ENCODE results near the gene CRYBG1. TPM values are rescaled to one million over a fixed set of nuclear protein-coding genes. Genes with fewer than 3 reads are reported as not detected.

CRYBG1 gene
- total RNA-seq, 1 experiment from 2014 or later: 10.7 TPM

DNA sequence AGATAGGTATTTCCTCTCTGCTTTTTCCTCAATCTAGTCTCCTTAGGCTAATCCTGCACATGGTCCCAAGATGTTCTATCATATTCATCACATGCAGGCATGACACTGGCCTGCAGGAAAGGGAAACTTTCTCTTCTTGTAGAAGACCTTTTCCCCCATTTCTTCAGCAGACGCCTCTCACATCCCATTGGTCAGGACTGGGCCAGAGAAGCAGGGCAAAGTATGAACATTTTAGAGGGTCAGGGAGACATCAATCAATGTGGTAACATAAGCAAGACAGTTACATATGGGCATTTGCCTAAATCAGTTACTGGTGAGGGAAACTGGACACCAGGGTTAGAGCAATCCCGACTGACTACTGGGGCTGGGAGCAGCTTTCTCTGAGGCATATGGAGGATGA is 90.1 kb downstream of the CRYBG1 start (continued):
- TF ChIP-seq, protein P1, sequence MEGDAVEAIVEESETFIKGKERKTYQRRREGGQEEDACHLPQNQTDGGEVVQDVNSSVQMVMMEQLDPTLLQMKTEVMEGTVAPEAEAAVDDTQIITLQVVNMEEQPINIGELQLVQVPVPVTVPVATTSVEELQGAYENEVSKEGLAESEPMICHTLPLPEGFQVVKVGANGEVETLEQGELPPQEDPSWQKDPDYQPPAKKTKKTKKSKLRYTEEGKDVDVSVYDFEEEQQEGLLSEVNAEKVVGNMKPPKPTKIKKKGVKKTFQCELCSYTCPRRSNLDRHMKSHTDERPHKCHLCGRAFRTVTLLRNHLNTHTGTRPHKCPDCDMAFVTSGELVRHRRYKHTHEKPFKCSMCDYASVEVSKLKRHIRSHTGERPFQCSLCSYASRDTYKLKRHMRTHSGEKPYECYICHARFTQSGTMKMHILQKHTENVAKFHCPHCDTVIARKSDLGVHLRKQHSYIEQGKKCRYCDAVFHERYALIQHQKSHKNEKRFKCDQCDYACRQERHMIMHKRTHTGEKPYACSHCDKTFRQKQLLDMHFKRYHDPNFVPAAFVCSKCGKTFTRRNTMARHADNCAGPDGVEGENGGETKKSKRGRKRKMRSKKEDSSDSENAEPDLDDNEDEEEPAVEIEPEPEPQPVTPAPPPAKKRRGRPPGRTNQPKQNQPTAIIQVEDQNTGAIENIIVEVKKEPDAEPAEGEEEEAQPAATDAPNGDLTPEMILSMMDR (IDR thresholded peaks at IDR 0.05 in 2 of 3, conservative IDR thresholded peaks at IDR 0.05 in 1 of 3; ENCODE audit: borderline replicate concordance in 1 of 3, insufficient read depth in 1 of 3, low read depth in 2 of 3, low read length in 2 of 3): no peak

DNA sequence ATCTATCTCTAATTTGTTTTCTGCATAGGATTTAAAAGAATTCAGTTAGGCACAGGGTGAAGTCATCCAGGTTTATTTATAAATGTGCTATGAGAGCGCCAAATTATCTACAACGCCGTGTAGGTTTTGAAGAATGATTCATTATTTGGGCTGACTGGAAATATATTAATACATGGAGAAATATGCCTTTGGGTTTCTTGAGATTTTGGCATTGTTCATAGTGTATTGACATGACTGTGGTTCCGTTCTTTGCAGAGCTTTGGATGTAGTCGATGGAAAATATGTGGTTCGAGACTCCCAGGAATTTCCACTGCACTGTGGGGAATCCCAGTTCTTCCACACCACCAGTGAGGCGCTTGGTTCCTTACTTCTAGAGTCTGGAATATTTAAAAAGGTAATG is 90.9 kb downstream of the CRYBG1 start:
- no peak for ATAC-seq
- no peak overlapping the region for H2AFZ ChIP-seq (ENCODE audit: low read depth, low read length, poor library complexity, severe bottlenecking)
- DNase-seq (ENCODE audit: low read depth, low spot score): no peak
- no peak overlapping the region for H3K27ac ChIP-seq (ENCODE audit: low read depth, low read length)
- H3K4me2 ChIP-seq (ENCODE audit: low read length): no peak overlapping the region
- no peaks in the 10 kb centered on the region for H3K9me2 ChIP-seq (ENCODE audit: insufficient read depth)
- intact Hi-C loops (cut with micrococcal nuclease): no loop called here
- no peaks in the 10 kb centered on the region for H3K4me1 ChIP-seq (ENCODE audit: control insufficient read depth in 1 of 2, insufficient read depth in 2 of 2, low read length in 2 of 2)
- TF ChIP-seq ZFX (IDR thresholded peaks at IDR 0.05) (no peak), SP1 (IDR thresholded peaks at IDR 0.05; ENCODE audit: low read depth) (no peak), JUND (IDR thresholded peaks at IDR 0.05) (no peak), CBX3 (IDR thresholded peaks at IDR 0.05; ENCODE audit: low read depth) (no peak), POLR2AphosphoS5 (IDR thresholded peaks at IDR 0.05; ENCODE audit: low read depth, low read length) (no peak), CEBPB (IDR thresholded peaks at IDR 0.05; ENCODE audit: low read depth) (no peak), ZNF274 (IDR thresholded peaks at IDR 0.05; ENCODE audit: low read depth, low read length) (no peak), FOSL1 (IDR thresholded peaks at IDR 0.05; ENCODE audit: low read depth) (no peak), EGR1 (IDR thresholded peaks at IDR 0.05; ENCODE audit: low read depth) (no peak), RAD21 (IDR thresholded peaks at IDR 0.05; ENCODE audit: low read depth) (no peak), ELF1 (IDR thresholded peaks at IDR 0.05; ENCODE audit: borderline replicate concordance, low read depth) (no peak), YY1 (IDR thresholded peaks at IDR 0.05; ENCODE audit: extremely low read depth, insufficient replicate concordance, low read depth, low read length) (no peak), POLR2A (IDR thresholded peaks at IDR 0.05; ENCODE audit: borderline replicate concordance, extremely low read depth, insufficient read depth, insufficient read length) (no peak)
- no TSS peak for BruUV-seq (replicated peaks)
- H3K9me3 ChIP-seq (ENCODE audit: control insufficient read depth in 1 of 2, insufficient read depth in 1 of 2, low read depth in 1 of 2, low read length in 2 of 2): no peaks in the 10 kb centered on the region
- no peak overlapping the region for H3K4me3 ChIP-seq (replicated peaks in 1 of 2; ENCODE audit: low read depth in 1 of 2, low read length in 2 of 2)
- ChIA-PET POLR2A (no interaction called here), RAD21 (ENCODE audit: low non-redundant PET in 1 of 2, low total read pairs in 2 of 2, uncharacterized antibody in 2 of 2, unreplicated experiment in 2 of 2) (no interaction called here), CTCF (interaction anchor here (0.6 kb wide), 1 partner anchor 663 kb away, joined by 3 read pairs; no protein-coding TSS in a partner anchor)
- no peak overlapping the region for H3K9ac ChIP-seq (ENCODE audit: low read length)
- H3K27me3 ChIP-seq (ENCODE audit: insufficient read depth, low read length): no peaks in the 10 kb centered on the region
- no peaks in the 10 kb centered on the region for H4K20me1 ChIP-seq (ENCODE audit: insufficient read depth)
- no peaks in the 10 kb centered on the region for H3K36me3 ChIP-seq (ENCODE audit: control insufficient read depth in 1 of 2, insufficient read depth in 2 of 2, low read length in 2 of 2)
- no peaks in the 10 kb centered on the region for H3K79me2 ChIP-seq (ENCODE audit: insufficient read depth, low read length)

Measured in HCT116 (cell line).